IMR-90 (cell line): ENCODE measurements around the gene ENOX1. TPM values are rescaled to one million over a fixed set of nuclear protein-coding genes. Genes with fewer than 3 reads are reported as not detected.
A peak's percentile ranks its signal among the peaks of the same experiment; 100 is the strongest.

Source experiments
- ATAC-seq: fragments of 200-7000 bp; cut with Tn5 transposase; 2 replicates; pipeline ENCODE4 v1.9.1; 2020; ENCODE audit warnings: low read depth, mild to moderate bottlenecking, moderate library complexity
- BruUV-seq: library from RNA; stranded (reverse); fragments of 400-500 nt; replicated peaks from 2 replicates; lab custom pipeline; 2021; lab: Mats Ljungman, UMichigan
- CTCF ChIA-PET: fragments of 300-600 bp; formaldehyde crosslinking; extraction: SDS; loops from one replicate; lab custom pipeline; 2021; ENCODE audit warnings: antibody characterized with exemption; lab: Yijun Ruan, JAX
- POLR2A ChIA-PET: fragments of 300-600 bp; sonication (Branson Sonifier 250); formaldehyde crosslinking; loops from one replicate; lab custom pipeline; 2022; ENCODE audit warnings: antibody characterized with exemption; ENCODE audit not compliant: unreplicated experiment; lab: Charles Lee
- DNase-seq: peaks from one replicate; pipeline ENCODE4 v3.0.0; 2013
- H2AFZ ChIP-seq: replicated peaks from 2 replicates; pipeline ENCODE3; 2013; ENCODE audit warnings: low read length, mild to moderate bottlenecking; ENCODE audit not compliant: poor library complexity
- H2AK5ac ChIP-seq: 2 replicates; pipeline ENCODE4 v1.6.1; 2013; ENCODE audit warnings: low read depth, low read length, inconsistent platforms
- H2AK9ac ChIP-seq: replicated peaks from 2 replicates; pipeline ENCODE3; 2013; ENCODE audit warnings: mild to moderate bottlenecking, low read depth, low read length, moderate library complexity; ENCODE audit not compliant: poor library complexity
- H2BK120ac ChIP-seq: 2 replicates; pipeline ENCODE4 v1.6.1; 2013; ENCODE audit warnings: low read depth, low read length, inconsistent platforms
- H2BK15ac ChIP-seq: 3 replicates; pipeline ENCODE4 v1.6.1; 2013; ENCODE audit warnings: low read depth, low read length, inconsistent platforms
- H2BK20ac ChIP-seq: 2 replicates; pipeline ENCODE4 v1.6.1; 2013; ENCODE audit warnings: low read depth, mild to moderate bottlenecking, inconsistent platforms, low read length, moderate library complexity
- H2BK5ac ChIP-seq: 2 replicates; pipeline ENCODE4 v1.6.1; 2013; ENCODE audit warnings: mild to moderate bottlenecking, low read depth, low read length, inconsistent platforms; ENCODE audit not compliant: poor library complexity, severe bottlenecking
- H3K14ac ChIP-seq: replicated peaks from 2 replicates; pipeline ENCODE4 v1.6.1; 2013; ENCODE audit warnings: low read depth, low read length, inconsistent platforms
- H3K18ac ChIP-seq: 2 replicates; pipeline ENCODE4 v1.6.1; 2013; ENCODE audit warnings: low read depth, low read length, control low read depth
- H3K23ac ChIP-seq: 2 replicates; pipeline ENCODE4 v1.6.1; 2013; ENCODE audit warnings: low read depth, low read length, inconsistent platforms
- H3K27ac ChIP-seq: 2 replicates; pipeline ENCODE4 v1.5.1; 2013; ENCODE audit warnings: mild to moderate bottlenecking, control low read depth, low read length; ENCODE audit not compliant: insufficient read depth
- H3K27me3 ChIP-seq: 2 replicates; pipeline ENCODE4 v1.6.1; 2013; ENCODE audit warnings: low read length; ENCODE audit not compliant: control insufficient read depth, insufficient read depth
- H3K36me3 ChIP-seq: 2 replicates; pipeline ENCODE4 v1.6.1; 2013; ENCODE audit warnings: low read length, mixed read lengths; ENCODE audit not compliant: control insufficient read depth, insufficient read depth
- H3K4ac ChIP-seq: 2 replicates; pipeline ENCODE4 v1.6.1; 2013; ENCODE audit warnings: low read depth, low read length, inconsistent platforms
- H3K4me1 ChIP-seq: 2 replicates; pipeline ENCODE4 v1.6.1; 2013; ENCODE audit warnings: low read length, mixed read lengths; ENCODE audit not compliant: control insufficient read depth, insufficient read depth
- H3K4me2 ChIP-seq: 2 replicates; pipeline ENCODE4 v1.6.1; 2013; ENCODE audit warnings: low read depth, mild to moderate bottlenecking, control low read depth, low read length, moderate library complexity
- H3K4me3 ChIP-seq: 2 replicates; pipeline ENCODE4 v1.5.1; 2013; ENCODE audit warnings: low read depth, mild to moderate bottlenecking, control low read depth, low read length, moderate library complexity; ENCODE audit not compliant: insufficient read depth
- H3K56ac ChIP-seq: 2 replicates; pipeline ENCODE4 v1.6.1; 2013; ENCODE audit warnings: low read length, inconsistent platforms; ENCODE audit not compliant: insufficient read depth; ENCODE audit errors: extremely low read depth
- H3K79me1 ChIP-seq, 2 experiments: 2 replicates each; pipeline ENCODE4 v1.6.1; 2013; ENCODE audit warnings: low read length in 2 of 2, inconsistent platforms in 1 of 2, low read depth in 1 of 2
- H3K9ac ChIP-seq: 2 replicates; pipeline ENCODE4 v1.6.1; 2013; ENCODE audit warnings: low read depth, low read length, control low read depth
- H3K9me1 ChIP-seq: 2 replicates; pipeline ENCODE4 v1.6.1; 2013; ENCODE audit warnings: low read length, inconsistent platforms; ENCODE audit not compliant: insufficient read depth
- H3K9me3 ChIP-seq: 2 replicates; pipeline ENCODE4 v1.6.1; 2013; ENCODE audit warnings: low read length; ENCODE audit not compliant: control insufficient read depth, insufficient read depth
- H4K20me1 ChIP-seq: 2 replicates; pipeline ENCODE4 v1.6.1; 2013; ENCODE audit warnings: low read length, inconsistent platforms; ENCODE audit not compliant: insufficient read depth
- H4K5ac ChIP-seq: 2 replicates; pipeline ENCODE4 v1.6.1; 2013; ENCODE audit warnings: mild to moderate bottlenecking, low read depth, low read length, control low read depth
- H4K8ac ChIP-seq, 2 experiments: 2 replicates each; pipeline ENCODE4 v1.6.1; 2013; ENCODE audit warnings: low read depth in 2 of 2, low read length in 2 of 2, control low read depth in 1 of 2, inconsistent platforms in 1 of 2
- H4K91ac ChIP-seq: 2 replicates; pipeline ENCODE4 v1.6.1; 2013; ENCODE audit warnings: low read depth, low read length, inconsistent platforms; ENCODE audit not compliant: insufficient read depth
- BHLHE40 ChIP-seq: fragments of 150-350 bp; IDR thresholded peaks from 2 replicates; pipeline ENCODE4 v1.6.1; 2016; ENCODE audit warnings: mild to moderate bottlenecking, low read depth, low read length
- CEBPB ChIP-seq: IDR thresholded peaks from 2 replicates; pipeline ENCODE4 v1.6.1; 2012; ENCODE audit warnings: low read depth, low read length, improper control_type of control experiment
- CTCF ChIP-seq: conservative IDR thresholded peaks from 2 replicates; pipeline ENCODE4 v1.5.1; 2012; ENCODE audit warnings: mild to moderate bottlenecking, low read depth, low read length, improper control_type of control experiment
- ELK1 ChIP-seq: fragments of 150-350 bp; IDR thresholded peaks from 2 replicates; pipeline ENCODE4 v1.6.1; 2016; ENCODE audit warnings: low read depth, mild to moderate bottlenecking, low read length, moderate library complexity, borderline replicate concordance
- FOS ChIP-seq: fragments of 150-350 bp; IDR thresholded peaks from 2 replicates; pipeline ENCODE4 v1.6.1; 2016; ENCODE audit warnings: low read depth, low read length
- MAFK ChIP-seq: IDR thresholded peaks from 2 replicates; pipeline ENCODE4 v1.6.1; 2012; ENCODE audit warnings: low read depth, low read length, improper control_type of control experiment
- MAZ ChIP-seq: IDR thresholded peaks from 2 replicates; pipeline ENCODE4 v1.6.1; 2012; ENCODE audit warnings: low read depth, mild to moderate bottlenecking, low read length, improper control_type of control experiment, moderate library complexity, borderline replicate concordance
- RAD21 ChIP-seq: IDR thresholded peaks from 2 replicates; pipeline ENCODE4 v1.6.1; 2012; ENCODE audit warnings: low read length, improper control_type of control experiment
- RFX5 ChIP-seq: IDR thresholded peaks from 2 replicates; pipeline ENCODE4 v1.8.0; 2012; ENCODE audit warnings: low read depth, mild to moderate bottlenecking, low read length, moderate library complexity
- USF2 ChIP-seq: fragments of 150-350 bp; IDR thresholded peaks from 2 replicates; pipeline ENCODE4 v1.6.1; 2017; ENCODE audit warnings: mild to moderate bottlenecking, antibody characterized with exemption, low read length, low read depth
- WGBS, 2 experiments: methylation state at CpG; one replicate each; pipeline versions ENCODE4 v1.1.5 to v1.1.7; 2013; ENCODE audit warnings: missing lambda C conversion rate in 2 of 2; ENCODE audit not compliant: insufficient read length in 1 of 2; ENCODE audit errors: extremely low coverage in 2 of 2; 5-methylcytosine and 5-hydroxymethylcytosine counted together
- dilution Hi-C: fragments of 300-500 bp; cut with HindIII; formaldehyde crosslinking; loops from one replicate; pipeline ENCODE4 v1.14.3; 2018; ENCODE audit warnings: low sequenced_read_pairs; ENCODE audit not compliant: unreplicated experiment
- in situ Hi-C: fragments of 300-500 bp; cut with MboI; formaldehyde crosslinking; loops from 3 replicates; pipeline ENCODE4 v1.14.3; 2019; ENCODE audit warnings: low sequenced_read_pairs, inconsistent platforms, mixed read lengths
- intact Hi-C: fragments of 100-400 bp; cut with micrococcal nuclease; formaldehyde crosslinking; loops from 2 replicates; pipeline ENCODE4 v1.10.0; 2022
- polyA plus RNA-seq, 3 experiments: library from polyadenylated mRNA; depleted of rRNA; stranded (reverse); fragments of >200 nt; gene quantifications; 2 replicates each; pipeline ENCODE4 v1.2.3, GENCODE V29; 2012; ENCODE audit warnings: low replicate concordance in 1 of 3
- total RNA-seq: library from RNA; depleted of rRNA; stranded (reverse); fragments of >200 nt; gene quantifications from 2 replicates; pipeline ENCODE4 v1.2.3, GENCODE V29; 2012

The ENOX1 gene
- total and polyA plus RNA-seq, 2 of the 4 experiments (the other 2 are of a cell fraction), result 0.99 to 1.3 TPM

GRCh38 chr13:43391036-43391435, 395.7 kb downstream of the ENOX1 start:
- in situ Hi-C loops (no loop called here), intact Hi-C loops (loop anchor here (10.0 kb wide), 1 partner anchor 394 kb away; the partner anchor contains the start of gene ENOX1), dilution Hi-C loops (no loop called here)
- POLR2A ChIA-PET, result no interaction called here
- Histone ChIP-seq H2BK20ac (no peak overlapping the region), H4K20me1 (no peaks in the 10 kb centered on the region), H3K4me3 (no peak overlapping the region), H4K8ac (no peak overlapping the region), H3K36me3 (no peaks in the 10 kb centered on the region), H3K18ac (peak overlapping the region; percentile 95), H3K23ac (no peak overlapping the region), H4K5ac (peak overlapping the region; percentile 83; the same call in 1 of the 2 replicates), H2BK15ac (peak overlapping the region; percentile 73; the same call in 2 of the 3 replicates), H3K9me3 (no peaks in the 10 kb centered on the region), H3K4ac (no peak overlapping the region), H3K79me1 (no peaks in the 10 kb centered on the region), H3K14ac (no peak overlapping the region), H3K27ac (peak overlapping the region; percentile 45; the same call in 1 of the 2 replicates), H2AK5ac (no peak overlapping the region), H3K9me1 (no peaks in the 10 kb centered on the region), H3K56ac (no peak overlapping the region), H2BK120ac (no peak overlapping the region), H4K91ac (no peak overlapping the region; the same call in 1 of the 2 replicates), H2AK9ac (no peak overlapping the region), H2AFZ (no peak overlapping the region), H3K4me1 (peaks cover 5% of the 10 kb centered on the region), H3K4me2 (no peak overlapping the region), H3K27me3 (no peaks in the 10 kb centered on the region), H3K9ac (no peak overlapping the region), H2BK5ac (no peak overlapping the region)
- WGBS, 2 experiments, result 79% methylated on average over 5 of the region's 5 CpGs; no CpG with 5 or more reads in 1 of the 2 experiments
- CTCF ChIA-PET, result no interaction called here
- DNase-seq, result no peak
- ATAC-seq, result no peak
- no TSS peak for BruUV-seq
- TF ChIP-seq MAZ (no peak), CEBPB (no peak), CTCF (no peak), FOS (no peak), MAFK (no peak), BHLHE40 (no peak), ELK1 (no peak), RAD21 (no peak), RFX5 (no peak), USF2 (no peak)
